Thyroid gland (tissue), 4 donors: ENCODE data around the gene RAET1E.

Source experiments
- CTCF ChIP-seq, 6 experiments: fragments of 200-600 bp in 3 of 6; fragments of 450-650 bp in 3 of 6; sonication (generic) in 3 of 6; IDR thresholded peaks; one replicate each; pipeline ENCODE4 v1.5.1; 2016 to 2019; ENCODE audit warnings: antibody characterized with exemption in 6 of 6, mild to moderate bottlenecking in 2 of 6, inconsistent platforms in 1 of 6, moderate library complexity in 1 of 6
- POLR2A ChIP-seq, 2 donors: fragments of 450-650 bp; IDR thresholded peaks; one replicate each; pipeline ENCODE4 v1.6.1; 2017; ENCODE audit warnings: antibody characterized with exemption in 2 of 2, mild to moderate bottlenecking in 2 of 2, moderate library complexity in 1 of 2

- TF ChIP-seq CTCF (IDR thresholded peaks at IDR 0.05) (no peak), POLR2A (IDR thresholded peaks at IDR 0.05) (no peak)
Measured at GRCh38 chr6:149924933-149925252, 27.0 kb upstream of the RAET1E start.
